ENCODE data around the gene SNCAIP.
"Not testable (repeated sequence)": the region's sequence is repeated elsewhere in the genome, so short reads cannot be mapped to it uniquely, and the experiment has no call there.

SNCAIP gene

GRCh38 chr5:122468351-122469116 is 156.5 kb downstream of the SNCAIP start:
- no peak for DNase-seq

GRCh38 chr5:122469384-122469919 is 157.4 kb downstream of the SNCAIP start:
- DNase-seq = no peak

- DNase-seq = no peak
Observed at GRCh38 chr5:122470365-122470764, 158.3 kb downstream of the SNCAIP start.

- DNase-seq = peak; percentile 15
Observed at GRCh38 chr5:122471031-122471751, 159.2 kb downstream of the SNCAIP start.

GRCh38 chr5:122471752-122472061 is 159.7 kb downstream of the SNCAIP start:
- DNase-seq = no peak

- no peak for DNase-seq
Observed at GRCh38 chr5:122473138-122473843, 161.3 kb downstream of the SNCAIP start.

GRCh38 chr5:122473941-122474340 is 161.9 kb downstream of the SNCAIP start:
- no peak for DNase-seq

GRCh38 chr5:122478741-122479442 is 166.9 kb downstream of the SNCAIP start:
- DNase-seq = peak; percentile 13

GRCh38 chr5:122480146-122480545 is 168.1 kb downstream of the SNCAIP start:
- no peak for DNase-seq

GRCh38 chr5:122484103-122484502 is 172.1 kb downstream of the SNCAIP start:
- DNase-seq = no peak

GRCh38 chr5:122485226-122485625 is 173.2 kb downstream of the SNCAIP start:
- DNase-seq = no peak

- DNase-seq = not testable (repeated sequence)
Observed at GRCh38 chr5:122486616-122487015, 174.6 kb downstream of the SNCAIP start.

- no peak for DNase-seq
Observed at GRCh38 chr5:122490718-122491117, 178.7 kb downstream of the SNCAIP start.

GRCh38 chr5:122492675-122493074 is 180.6 kb downstream of the SNCAIP start:
- DNase-seq = no peak

- peak; percentile 24 for DNase-seq
Observed at GRCh38 chr5:122493091-122494021, 181.3 kb downstream of the SNCAIP start.

GRCh38 chr5:122494109-122494508 is 182.1 kb downstream of the SNCAIP start:
- DNase-seq = no peak

GRCh38 chr5:122498163-122498562 is 186.1 kb downstream of the SNCAIP start:
- DNase-seq = no peak

- no peak for DNase-seq
Observed at GRCh38 chr5:122499585-122499984, 187.5 kb downstream of the SNCAIP start.

- peak; percentile 48 for DNase-seq
Observed at GRCh38 chr5:122500245-122501088, 188.4 kb downstream of the SNCAIP start.

GRCh38 chr5:122501089-122501435 is 189.0 kb downstream of the SNCAIP start:
- no peak for DNase-seq

Data from right kidney (tissue), 1 donor.